SKM-1 (cell line): ENCODE data around the gene TMEM252.

Source experiments
- DNase-seq: peaks from one replicate; lab custom pipeline; 2025; ENCODE audit not compliant: unreplicated experiment; lab: John Stamatoyannopoulos, UW

Gene TMEM252

GRCh38 chr9:68500457-68501381, 40.0 kb downstream of the TMEM252 start:
- no peak for DNase-seq

- no peak for DNase-seq
Observed at GRCh38 chr9:68498816-68499215, 41.9 kb downstream of the TMEM252 start.

GRCh38 chr9:68497629-68498028, 43.1 kb downstream of the TMEM252 start:
- no peak for DNase-seq

- DNase-seq, result no peak
Observed at GRCh38 chr9:68496356-68496755, 44.3 kb downstream of the TMEM252 start.

- no peak for DNase-seq
Observed at GRCh38 chr9:68495247-68495646, 45.4 kb downstream of the TMEM252 start.

GRCh38 chr9:68493958-68494577, 46.6 kb downstream of the TMEM252 start:
- DNase-seq, result no peak

GRCh38 chr9:68493541-68493940, 47.1 kb downstream of the TMEM252 start:
- DNase-seq, result no peak

- DNase-seq, result no peak
Observed at GRCh38 chr9:68492806-68493205, 47.9 kb downstream of the TMEM252 start.

GRCh38 chr9:68489646-68490045, 51.0 kb downstream of the TMEM252 start:
- no peak for DNase-seq

GRCh38 chr9:68488126-68488525, 52.6 kb downstream of the TMEM252 start:
- DNase-seq, result no peak
